Measurements from ENCODE around the gene TBX10. TPM values are rescaled to one million over a fixed set of nuclear protein-coding genes. Genes with fewer than 3 reads are reported as not detected.

Gene TBX10
- total and polyA plus RNA-seq, 2 experiments from 2014 or later: not detected

DNA sequence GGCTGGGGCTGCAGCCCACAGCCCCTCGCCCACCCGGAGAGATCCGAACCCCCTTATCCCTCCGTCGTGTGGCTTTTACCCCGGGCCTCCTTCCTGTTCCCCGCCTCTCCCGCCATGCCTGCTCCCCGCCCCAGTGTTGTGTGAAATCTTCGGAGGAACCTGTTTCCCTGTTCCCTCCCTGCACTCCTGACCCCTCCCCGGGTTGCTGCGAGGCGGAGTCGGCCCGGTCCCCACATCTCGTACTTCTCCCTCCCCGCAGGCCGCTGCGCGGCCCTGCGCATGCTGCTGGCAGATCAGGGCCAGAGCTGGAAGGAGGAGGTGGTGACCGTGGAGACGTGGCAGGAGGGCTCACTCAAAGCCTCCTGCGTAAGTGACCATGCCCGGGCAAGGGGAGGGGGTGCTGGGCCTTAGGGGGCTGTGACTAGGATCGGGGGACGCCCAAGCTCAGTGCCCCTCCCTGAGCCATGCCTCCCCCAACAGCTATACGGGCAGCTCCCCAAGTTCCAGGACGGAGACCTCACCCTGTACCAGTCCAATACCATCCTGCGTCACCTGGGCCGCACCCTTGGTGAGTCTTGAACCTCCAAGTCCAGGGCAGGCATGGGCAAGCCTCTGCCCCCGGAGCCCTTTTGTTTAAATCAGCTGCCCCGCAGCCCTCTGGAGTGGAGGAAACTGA, 55.2 kb downstream of the TBX10 start:
- peak; percentile 80 for DNase-seq
- Histone ChIP-seq H3F3A (ENCODE audit: insufficient read depth) (peaks cover 9% of the 10 kb centered on the region; the same call in 1 of the 2 replicates), H3K4me2 (ENCODE audit: unreplicated experiment) (peak overlapping the region; percentile 67), H4K20me1 (ENCODE audit: insufficient read depth) (no peaks in the 10 kb centered on the region), H2AFZ (peak overlapping the region; percentile 43), H3K27ac (peak overlapping the region; percentile 39), H3K27me3 (replicated peaks; ENCODE audit: insufficient read depth) (peaks cover 12% of the 10 kb centered on the region), H3K4me3 (peak overlapping the region; percentile 68), H3K36me3 (ENCODE audit: low read depth) (0 out of 2 replicates have a peak, but pooled peaks cover 8% of the 10 kb centered on the region), H3K9me2 (ENCODE audit: insufficient read depth) (no peaks in the 10 kb centered on the region), H3K9ac (peak overlapping the region; percentile 85), H3K9me3 (ENCODE audit: low read depth) (no peaks in the 10 kb centered on the region), H3K4me1 (ENCODE audit: insufficient read depth) (peaks cover 9% of the 10 kb centered on the region), H3K79me2 (ENCODE audit: insufficient read depth) (peaks cover 9% of the 10 kb centered on the region; the same call in 1 of the 2 replicates)
- in situ Hi-C loops (cut with MboI): no loop called here
- TF ChIP-seq EZH2phosphoT487 (IDR thresholded peaks at IDR 0.05; ENCODE audit: insufficient read depth, low read depth) (no peak), EZH2 (IDR thresholded peaks at IDR 0.05; ENCODE audit: insufficient read depth, poor library complexity, severe bottlenecking) (no peak)
- WGBS, 2 experiments (ENCODE audit: low coverage in 1 of 2, low lambda C conversion rate in 2 of 2, missing lambda C conversion rate in 2 of 2): 13% methylated on average over 31 to 32 of the region's 33 CpGs

DNA sequence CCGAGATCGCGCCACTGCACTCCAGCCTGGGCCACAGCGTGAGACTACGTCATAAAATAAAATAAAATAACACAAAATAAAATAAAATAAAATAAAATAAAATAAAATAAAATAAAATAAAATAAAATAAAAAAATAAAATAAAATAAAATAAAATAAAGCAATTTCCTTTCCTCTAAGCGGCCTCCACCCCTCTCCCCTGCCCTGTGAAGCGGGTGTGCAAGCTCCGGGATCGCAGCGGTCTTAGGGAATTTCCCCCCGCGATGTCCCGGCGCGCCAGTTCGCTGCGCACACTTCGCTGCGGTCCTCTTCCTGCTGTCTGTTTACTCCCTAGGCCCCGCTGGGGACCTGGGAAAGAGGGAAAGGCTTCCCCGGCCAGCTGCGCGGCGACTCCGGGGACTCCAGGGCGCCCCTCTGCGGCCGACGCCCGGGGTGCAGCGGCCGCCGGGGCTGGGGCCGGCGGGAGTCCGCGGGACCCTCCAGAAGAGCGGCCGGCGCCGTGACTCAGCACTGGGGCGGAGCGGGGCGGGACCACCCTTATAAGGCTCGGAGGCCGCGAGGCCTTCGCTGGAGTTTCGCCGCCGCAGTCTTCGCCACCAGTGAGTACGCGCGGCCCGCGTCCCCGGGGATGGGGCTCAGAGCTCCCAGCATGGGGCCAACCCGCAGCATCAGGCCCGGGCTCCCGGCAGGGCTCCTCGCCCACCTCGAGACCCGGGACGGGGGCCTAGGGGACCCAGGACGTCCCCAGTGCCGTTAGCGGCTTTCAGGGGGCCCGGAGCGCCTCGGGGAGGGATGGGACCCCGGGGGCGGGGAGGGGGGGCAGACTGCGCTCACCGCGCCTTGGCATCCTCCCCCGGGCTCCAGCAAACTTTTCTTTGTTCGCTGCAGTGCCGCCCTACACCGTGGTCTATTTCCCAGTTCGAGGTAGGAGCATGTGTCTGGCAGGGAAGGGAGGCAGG, 56.0 kb downstream of the TBX10 start, which contains the start of gene GSTP1:
GSTP1 (plus strand) TSS at position 566 of the 958 bp plus-strand sequence; CDS start at position 598, 32 bp downstream.
- H3K9me2 ChIP-seq (ENCODE audit: insufficient read depth): no peaks in the 10 kb centered on the region
- H3K9ac ChIP-seq: peak within 1 kb of the TSS; percentile 85
- H3F3A ChIP-seq (ENCODE audit: insufficient read depth): peaks cover 7% of the 10 kb centered on the region; the same call in 1 of the 2 replicates
- DNase-seq: peak; percentile 96
- 3% methylated on average over 60 to 80 of the region's 81 CpGs for WGBS, 2 experiments (ENCODE audit: low coverage in 1 of 2, low lambda C conversion rate in 2 of 2, missing lambda C conversion rate in 2 of 2)
- in situ Hi-C loops (cut with MboI): no loop called here
- peak within 1 kb of the TSS; percentile 75 for H3K4me2 ChIP-seq (ENCODE audit: unreplicated experiment)
- no peaks in the 10 kb centered on the region for H3K9me3 ChIP-seq (ENCODE audit: low read depth)
- peaks cover 12% of the 10 kb centered on the region for H3K27me3 ChIP-seq (replicated peaks; ENCODE audit: insufficient read depth)
- H3K4me3 ChIP-seq: peak within 1 kb of the TSS; percentile 68
- no peaks in the 10 kb centered on the region for H4K20me1 ChIP-seq (ENCODE audit: insufficient read depth)
- TF ChIP-seq EZH2 (IDR thresholded peaks at IDR 0.05; ENCODE audit: insufficient read depth, poor library complexity, severe bottlenecking) (no peak), EZH2phosphoT487 (IDR thresholded peaks at IDR 0.05; ENCODE audit: insufficient read depth, low read depth) (no peak)
- H3K27ac ChIP-seq: peak within 1 kb of the TSS; percentile 39
- H3K79me2 ChIP-seq (ENCODE audit: insufficient read depth): peaks cover 9% of the 10 kb centered on the region; the same call in 1 of the 2 replicates
- peak within 1 kb of the TSS; percentile 48 for H2AFZ ChIP-seq
- 0 out of 2 replicates have a peak, but pooled peaks cover 8% of the 10 kb centered on the region for H3K36me3 ChIP-seq (ENCODE audit: low read depth)
- H3K4me1 ChIP-seq (ENCODE audit: insufficient read depth): peaks cover 9% of the 10 kb centered on the region

DNA sequence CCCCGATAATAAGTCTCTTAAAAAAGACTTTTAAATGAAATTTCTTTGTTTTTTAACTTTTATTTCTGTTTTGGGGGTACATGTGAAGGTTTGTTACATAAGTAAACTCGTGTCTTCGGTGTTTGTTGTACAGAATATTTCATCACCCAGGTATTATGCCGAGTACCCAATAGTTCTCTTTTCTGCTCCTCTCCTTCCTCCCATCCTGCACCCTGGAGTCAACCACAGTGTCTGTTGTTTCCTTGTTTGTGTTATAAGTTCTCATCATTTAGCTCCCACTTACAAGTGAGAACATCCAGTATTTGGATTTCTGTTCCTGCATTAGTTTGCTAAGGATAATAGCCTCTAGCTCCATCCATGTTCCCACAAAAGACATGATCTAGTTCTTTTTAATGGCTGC, 57.6 kb downstream of the TBX10 start:
- no peak for TF ChIP-seq EZH2 (IDR thresholded peaks at IDR 0.05; ENCODE audit: insufficient read depth, poor library complexity, severe bottlenecking)
- TF ChIP-seq EZH2phosphoT487 (IDR thresholded peaks at IDR 0.05; ENCODE audit: insufficient read depth, low read depth): no peak
- no peaks in the 10 kb centered on the region for H4K20me1 ChIP-seq (ENCODE audit: insufficient read depth)
- H3K79me2 ChIP-seq (ENCODE audit: insufficient read depth): peaks cover 9% of the 10 kb centered on the region; the same call in 1 of the 2 replicates
- peaks cover 9% of the 10 kb centered on the region for H3K4me1 ChIP-seq (ENCODE audit: insufficient read depth)
- no peak overlapping the region for H3K9ac ChIP-seq
- H2AFZ ChIP-seq: 0 out of 2 replicates have a peak overlapping the region, but pooled peaks have one; percentile 48
- no peaks in the 10 kb centered on the region for H3K9me3 ChIP-seq (ENCODE audit: low read depth)
- H3K36me3 ChIP-seq (ENCODE audit: low read depth): 0 out of 2 replicates have a peak, but pooled peaks cover 3% of the 10 kb centered on the region
- no peak overlapping the region for H3K4me3 ChIP-seq
- no peaks in the 10 kb centered on the region for H3K9me2 ChIP-seq (ENCODE audit: insufficient read depth)
- DNase-seq: no peak
- WGBS, 2 experiments (ENCODE audit: low coverage in 1 of 2, low lambda C conversion rate in 2 of 2, missing lambda C conversion rate in 2 of 2): 83 to 90% methylated on average over 4 of the region's 4 CpGs
- H3K4me2 ChIP-seq (ENCODE audit: unreplicated experiment): no peak overlapping the region
- H3K27ac ChIP-seq: no peak overlapping the region
- in situ Hi-C loops (cut with MboI): no loop called here
- peaks cover 12% of the 10 kb centered on the region for H3K27me3 ChIP-seq (replicated peaks; ENCODE audit: insufficient read depth)
- no peaks in the 10 kb centered on the region for H3F3A ChIP-seq (ENCODE audit: insufficient read depth)

GRCh38 chr11:67581469-67581868, 58.1 kb downstream of the TBX10 start:
- Histone ChIP-seq H3K4me1 (ENCODE audit: insufficient read depth) (peaks cover 9% of the 10 kb centered on the region), H3K4me3 (no peak overlapping the region), H4K20me1 (ENCODE audit: insufficient read depth) (no peaks in the 10 kb centered on the region), H3F3A (ENCODE audit: insufficient read depth) (no peaks in the 10 kb centered on the region), H3K4me2 (ENCODE audit: unreplicated experiment) (no peak overlapping the region), H3K36me3 (ENCODE audit: low read depth) (0 out of 2 replicates have a peak, but pooled peaks cover 2% of the 10 kb centered on the region), H3K27ac (no peak overlapping the region), H3K9ac (no peak overlapping the region), H3K9me3 (ENCODE audit: low read depth) (no peaks in the 10 kb centered on the region), H3K9me2 (ENCODE audit: insufficient read depth) (no peaks in the 10 kb centered on the region), H3K79me2 (ENCODE audit: insufficient read depth) (peaks cover 9% of the 10 kb centered on the region; the same call in 1 of the 2 replicates), H3K27me3 (replicated peaks; ENCODE audit: insufficient read depth) (peaks cover 14% of the 10 kb centered on the region), H2AFZ (no peak overlapping the region)
- in situ Hi-C loops (cut with MboI): no loop called here
- WGBS, 2 experiments (ENCODE audit: low coverage in 1 of 2, low lambda C conversion rate in 2 of 2, missing lambda C conversion rate in 2 of 2): 68 to 69% methylated on average over 11 of the region's 11 CpGs
- no peak for DNase-seq
- TF ChIP-seq EZH2phosphoT487 (IDR thresholded peaks at IDR 0.05; ENCODE audit: insufficient read depth, low read depth) (no peak), EZH2 (IDR thresholded peaks at IDR 0.05; ENCODE audit: insufficient read depth, poor library complexity, severe bottlenecking) (no peak)

Small RNAs within 50 kb of the gene (small RNA-seq; reads per million reads assigned to genes)
- gene AP003385.3 (ENCODE audit: low read depth, low replicate concordance) (not detected), gene RPL37P2 (ENCODE audit: low read depth, low replicate concordance) (0.25 reads per million)

Other genes starting within 250 kb of the TBX10 start
- gene RAD9A, start 247.8 kb downstream of the TBX10 start, total RNA-seq (2014; rRNA removed; shearing (Covaris generic)): 0.51 and 4.6 TPM in 2 replicates
- gene RAD9A, start 247.8 kb downstream of the TBX10 start, polyA plus RNA-seq (2016; fragmentation: Nextera tagmentation; extraction: Ambion mirVana): 3.9 and 5.7 TPM in 2 replicates
- gene PPP1CA, start 237.9 kb downstream of the TBX10 start, total RNA-seq (2014; rRNA removed; shearing (Covaris generic)): 140 and 172 TPM in 2 replicates
- 207 and 222 TPM in 2 replicates for gene PPP1CA, start 237.9 kb downstream of the TBX10 start, polyA plus RNA-seq (2016; fragmentation: Nextera tagmentation; extraction: Ambion mirVana)
- gene TBC1D10C, start 235.7 kb downstream of the TBX10 start, total RNA-seq (2014; rRNA removed; shearing (Covaris generic)): not detected in 2 replicates
- gene TBC1D10C, start 235.7 kb downstream of the TBX10 start, polyA plus RNA-seq (2016; fragmentation: Nextera tagmentation; extraction: Ambion mirVana): 0.25 TPM in 1 of 2 replicates, not detected in the other
- 0.38 and 0.43 TPM in 2 replicates for gene CARNS1, start 224.1 kb downstream of the TBX10 start, total RNA-seq (2014; rRNA removed; shearing (Covaris generic))
- gene CARNS1, start 224.1 kb downstream of the TBX10 start, polyA plus RNA-seq (2016; fragmentation: Nextera tagmentation; extraction: Ambion mirVana): 0.13 and 0.38 TPM in 2 replicates
- gene RPS6KB2, start 211.3 kb downstream of the TBX10 start, total RNA-seq (2014; rRNA removed; shearing (Covaris generic)): 68.0 and 71.2 TPM in 2 replicates
- gene RPS6KB2, start 211.3 kb downstream of the TBX10 start, polyA plus RNA-seq (2016; fragmentation: Nextera tagmentation; extraction: Ambion mirVana): 52.3 and 53.0 TPM in 2 replicates
- gene PTPRCAP, start 202.1 kb downstream of the TBX10 start, total RNA-seq (2014; rRNA removed; shearing (Covaris generic)): not detected in 2 replicates
- 0.43 and 0.68 TPM in 2 replicates for gene PTPRCAP, start 202.1 kb downstream of the TBX10 start, polyA plus RNA-seq (2016; fragmentation: Nextera tagmentation; extraction: Ambion mirVana)
- 107 and 113 TPM in 2 replicates for gene CORO1B, start 196.3 kb downstream of the TBX10 start, total RNA-seq (2014; rRNA removed; shearing (Covaris generic))
- 78.1 and 80.2 TPM in 2 replicates for gene CORO1B, start 196.3 kb downstream of the TBX10 start, polyA plus RNA-seq (2016; fragmentation: Nextera tagmentation; extraction: Ambion mirVana)
- gene GPR152, start 187.0 kb downstream of the TBX10 start, total RNA-seq (2014; rRNA removed; shearing (Covaris generic)): not detected in 2 replicates
- not detected in 2 replicates for gene GPR152, start 187.0 kb downstream of the TBX10 start, polyA plus RNA-seq (2016; fragmentation: Nextera tagmentation; extraction: Ambion mirVana)
- not detected in 2 replicates for gene CABP4, start 184.4 kb downstream of the TBX10 start, total RNA-seq (2014; rRNA removed; shearing (Covaris generic))
- gene CABP4, start 184.4 kb downstream of the TBX10 start, polyA plus RNA-seq (2016; fragmentation: Nextera tagmentation; extraction: Ambion mirVana): not detected in 2 replicates
- gene TMEM134, start 170.5 kb downstream of the TBX10 start, total RNA-seq (2014; rRNA removed; shearing (Covaris generic)): 13.4 and 67.2 TPM in 2 replicates
- gene TMEM134, start 170.5 kb downstream of the TBX10 start, polyA plus RNA-seq (2016; fragmentation: Nextera tagmentation; extraction: Ambion mirVana): 99.3 and 103 TPM in 2 replicates
- gene AIP, start 156.7 kb downstream of the TBX10 start, total RNA-seq (2014; rRNA removed; shearing (Covaris generic)): 46.4 and 58.5 TPM in 2 replicates
- gene AIP, start 156.7 kb downstream of the TBX10 start, polyA plus RNA-seq (2016; fragmentation: Nextera tagmentation; extraction: Ambion mirVana): 56.1 and 57.3 TPM in 2 replicates
- 30.7 and 31.2 TPM in 2 replicates for gene PITPNM1, start 134.4 kb downstream of the TBX10 start, total RNA-seq (2014; rRNA removed; shearing (Covaris generic))
- gene PITPNM1, start 134.4 kb downstream of the TBX10 start, polyA plus RNA-seq (2016; fragmentation: Nextera tagmentation; extraction: Ambion mirVana): 10.8 and 12.1 TPM in 2 replicates
- 20.5 and 29.6 TPM in 2 replicates for gene CDK2AP2, start 131.6 kb downstream of the TBX10 start, total RNA-seq (2014; rRNA removed; shearing (Covaris generic))
- 54.1 and 55.2 TPM in 2 replicates for gene CDK2AP2, start 131.6 kb downstream of the TBX10 start, polyA plus RNA-seq (2016; fragmentation: Nextera tagmentation; extraction: Ambion mirVana)
- gene CABP2, start 116.3 kb downstream of the TBX10 start, total RNA-seq (2014; rRNA removed; shearing (Covaris generic)): not detected in 2 replicates
- gene CABP2, start 116.3 kb downstream of the TBX10 start, polyA plus RNA-seq (2016; fragmentation: Nextera tagmentation; extraction: Ambion mirVana): not detected in 2 replicates
- gene GSTP1, start 56.0 kb downstream of the TBX10 start, total RNA-seq (2014; rRNA removed; shearing (Covaris generic)): 355 and 606 TPM in 2 replicates
- 743 and 767 TPM in 2 replicates for gene GSTP1, start 56.0 kb downstream of the TBX10 start, polyA plus RNA-seq (2016; fragmentation: Nextera tagmentation; extraction: Ambion mirVana)
- gene NDUFV1, start 32.8 kb downstream of the TBX10 start, total RNA-seq (2014; rRNA removed; shearing (Covaris generic)): 168 and 209 TPM in 2 replicates
- gene NDUFV1, start 32.8 kb downstream of the TBX10 start, polyA plus RNA-seq (2016; fragmentation: Nextera tagmentation; extraction: Ambion mirVana): 136 TPM in 2 replicates
- 2.0 and 4.8 TPM in 2 replicates for gene NUDT8, start 9.8 kb downstream of the TBX10 start, total RNA-seq (2014; rRNA removed; shearing (Covaris generic))
- gene NUDT8, start 9.8 kb downstream of the TBX10 start, polyA plus RNA-seq (2016; fragmentation: Nextera tagmentation; extraction: Ambion mirVana): 4.1 TPM in 2 replicates
- gene ACY3, start 11.0 kb upstream of the TBX10 start, total RNA-seq (2014; rRNA removed; shearing (Covaris generic)): not detected in 2 replicates
- gene ACY3, start 11.0 kb upstream of the TBX10 start, polyA plus RNA-seq (2016; fragmentation: Nextera tagmentation; extraction: Ambion mirVana): not detected in 2 replicates
- not detected in 2 replicates for gene ALDH3B2, start 34.9 kb upstream of the TBX10 start, total RNA-seq (2014; rRNA removed; shearing (Covaris generic))
- gene ALDH3B2, start 34.9 kb upstream of the TBX10 start, polyA plus RNA-seq (2016; fragmentation: Nextera tagmentation; extraction: Ambion mirVana): not detected in 2 replicates